GM12892 (cell line): ENCODE data around the gene NANOS2.

ENCODE experiments used
- POLR2A ChIP-seq: IDR thresholded peaks from 2 replicates; pipeline ENCODE4 v1.6.1; 2011; ENCODE audit warnings: low read depth, low read length, control low read depth
- POLR2AphosphoS5 ChIP-seq: IDR thresholded peaks from 2 replicates; pipeline ENCODE4 v1.6.1; 2011; ENCODE audit warnings: low read depth, low read length, control low read depth
- TAF1 ChIP-seq: IDR thresholded peaks from 2 replicates; pipeline ENCODE4 v1.6.1; 2011; ENCODE audit warnings: low read depth, mild to moderate bottlenecking, control low read depth, low read length, borderline replicate concordance

DNA sequence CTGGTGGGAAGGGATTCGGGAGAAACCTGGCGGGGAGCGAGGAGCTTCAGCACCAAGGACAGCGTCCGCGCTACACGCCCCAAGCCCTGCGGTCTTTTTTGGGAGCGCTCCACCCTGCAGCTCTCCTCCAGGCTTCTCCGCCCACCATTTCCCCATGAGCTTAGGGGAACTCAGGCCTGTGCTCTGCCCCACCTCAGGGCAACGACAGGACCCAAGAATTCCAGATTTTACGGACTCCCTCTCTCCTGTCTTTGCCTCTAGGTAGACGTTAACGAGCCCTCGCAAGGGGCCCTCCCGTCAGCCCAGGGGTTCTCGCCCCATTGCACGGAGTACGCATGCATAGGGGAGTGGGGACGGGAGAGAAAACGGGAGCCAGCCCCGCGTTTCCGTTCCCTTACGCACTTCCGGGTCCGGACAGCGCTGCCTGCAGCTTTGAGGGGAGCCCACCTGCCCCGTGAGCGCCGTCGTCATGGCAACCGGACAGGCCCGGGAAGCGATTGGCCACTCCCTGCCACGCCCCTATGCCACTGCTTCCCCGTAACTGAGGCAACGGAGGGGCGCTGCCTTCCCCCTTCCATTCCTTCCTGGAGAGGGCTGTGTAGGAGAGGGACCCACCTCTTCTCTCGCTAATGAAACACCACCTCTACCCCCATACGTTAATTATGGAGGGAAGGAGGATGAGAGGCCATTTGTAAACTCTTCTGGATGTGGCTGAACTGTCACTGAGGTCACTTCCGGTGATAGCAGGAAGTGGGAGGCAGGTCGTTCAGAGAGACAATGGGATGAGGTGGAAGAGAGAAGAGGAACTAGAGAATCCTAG, 38.3 kb upstream of the NANOS2 start:
- no peak for TF ChIP-seq POLR2AphosphoS5
- no peak for TF ChIP-seq POLR2A
- no peak for TF ChIP-seq TAF1
